Kidney epithelial cell (primary cell): Measurements from ENCODE around the gene CSAD. TPM values are rescaled to one million over a fixed set of nuclear protein-coding genes. Genes with fewer than 3 reads are reported as not detected.

Experiments used
- DNase-seq: peaks from one replicate; pipeline ENCODE4 v3.0.0-alpha.2; 2010; ENCODE audit warnings: low read depth
- H3K27me3 ChIP-seq: 2 replicates; pipeline ENCODE4 v1.6.0; 2011; ENCODE audit warnings: low read length; ENCODE audit not compliant: control insufficient read depth, insufficient read depth
- H3K36me3 ChIP-seq: 2 replicates; pipeline ENCODE4 v1.5.1; 2011; ENCODE audit warnings: low read length; ENCODE audit not compliant: control insufficient read depth, insufficient read depth
- H3K4me3 ChIP-seq: 2 replicates; pipeline ENCODE4 v1.5.1; 2011; ENCODE audit warnings: low read depth, mild to moderate bottlenecking, control low read depth, low read length
- CTCF ChIP-seq: IDR thresholded peaks from 2 replicates; pipeline ENCODE4 v1.5.1; 2011; ENCODE audit warnings: mild to moderate bottlenecking, moderate library complexity, low read length, control low read depth, inconsistent platforms; ENCODE audit not compliant: insufficient read depth, poor library complexity, severe bottlenecking
- total RNA-seq: library from RNA; depleted of rRNA; stranded (reverse); fragments of >200 nt; gene quantifications from 2 replicates; pipeline ENCODE4 v1.2.3, GENCODE V29; 2015

The CSAD gene
- total RNA-seq, 1 donor from 2014 or later = 9.1 TPM

GRCh38 chr12:53176750-53177149, 4.0 kb downstream of the CSAD start:
- H3K36me3 ChIP-seq = peaks cover 1% of the 10 kb centered on the region
- no peak for TF ChIP-seq CTCF

GRCh38 chr12:53174881-53175491, 5.7 kb downstream of the CSAD start:
- DNase-seq = no peak
- TF ChIP-seq CTCF = peak; percentile 25
- Histone ChIP-seq H3K4me3 (no peak overlapping the region), H3K27me3 (no peaks in the 10 kb centered on the region), H3K36me3 (no peaks in the 10 kb centered on the region)

More at GRCh38 chr12:53176750-53177149, 4.0 kb downstream of the CSAD start:
- H3K4me3 ChIP-seq = no peak overlapping the region
- no peaks in the 10 kb centered on the region for H3K27me3 ChIP-seq
- DNase-seq = no peak

- H3K36me3 ChIP-seq = no peaks in the 10 kb centered on the region
- no peak overlapping the region for H3K4me3 ChIP-seq
- DNase-seq = no peak
- TF ChIP-seq CTCF = no peak
- H3K27me3 ChIP-seq = no peaks in the 10 kb centered on the region
Observed at GRCh38 chr12:53173085-53173715, 7.5 kb downstream of the CSAD start.

GRCh38 chr12:53172352-53172751, 8.4 kb downstream of the CSAD start:
- Histone ChIP-seq H3K4me3 (no peak overlapping the region), H3K27me3 (no peaks in the 10 kb centered on the region), H3K36me3 (no peaks in the 10 kb centered on the region)
- no peak for DNase-seq
- TF ChIP-seq CTCF = no peak

- Histone ChIP-seq H3K4me3 (no peak overlapping the region), H3K36me3 (no peaks in the 10 kb centered on the region), H3K27me3 (no peaks in the 10 kb centered on the region)
- no peak for TF ChIP-seq CTCF
- DNase-seq = no peak
Observed at GRCh38 chr12:53171725-53172329, 8.9 kb downstream of the CSAD start.
